ENCODE measurements around the gene PTPRT. TPM values are rescaled to one million over a fixed set of nuclear protein-coding genes. Genes with fewer than 3 reads are reported as not detected.
"Not testable (repeated sequence)": the region's sequence is repeated elsewhere in the genome, so short reads cannot be mapped to it uniquely, and the experiment has no call there.

The PTPRT gene
- total RNA-seq, 1 donor, result not detected

DNA sequence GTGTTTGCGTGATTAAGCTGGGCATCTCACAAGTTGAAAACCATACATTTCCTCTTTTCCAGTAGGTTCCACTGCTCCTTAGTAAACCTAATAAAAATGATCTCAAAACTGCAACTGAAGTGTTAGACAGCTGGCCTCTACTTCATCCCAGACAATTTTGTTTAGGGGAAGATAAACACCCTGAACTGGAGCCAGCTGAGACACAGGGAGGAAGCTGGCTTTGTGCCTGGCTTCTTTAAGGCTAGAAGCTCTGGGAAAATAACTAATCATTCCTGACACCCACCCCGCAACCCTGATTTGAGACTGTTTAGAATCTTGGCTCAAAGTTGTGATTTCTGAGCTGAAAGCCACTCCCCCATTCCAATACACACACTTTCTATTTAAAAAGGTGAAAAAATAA, 11.6 kb downstream of the PTPRT start:
- TF ChIP-seq, protein P1, sequence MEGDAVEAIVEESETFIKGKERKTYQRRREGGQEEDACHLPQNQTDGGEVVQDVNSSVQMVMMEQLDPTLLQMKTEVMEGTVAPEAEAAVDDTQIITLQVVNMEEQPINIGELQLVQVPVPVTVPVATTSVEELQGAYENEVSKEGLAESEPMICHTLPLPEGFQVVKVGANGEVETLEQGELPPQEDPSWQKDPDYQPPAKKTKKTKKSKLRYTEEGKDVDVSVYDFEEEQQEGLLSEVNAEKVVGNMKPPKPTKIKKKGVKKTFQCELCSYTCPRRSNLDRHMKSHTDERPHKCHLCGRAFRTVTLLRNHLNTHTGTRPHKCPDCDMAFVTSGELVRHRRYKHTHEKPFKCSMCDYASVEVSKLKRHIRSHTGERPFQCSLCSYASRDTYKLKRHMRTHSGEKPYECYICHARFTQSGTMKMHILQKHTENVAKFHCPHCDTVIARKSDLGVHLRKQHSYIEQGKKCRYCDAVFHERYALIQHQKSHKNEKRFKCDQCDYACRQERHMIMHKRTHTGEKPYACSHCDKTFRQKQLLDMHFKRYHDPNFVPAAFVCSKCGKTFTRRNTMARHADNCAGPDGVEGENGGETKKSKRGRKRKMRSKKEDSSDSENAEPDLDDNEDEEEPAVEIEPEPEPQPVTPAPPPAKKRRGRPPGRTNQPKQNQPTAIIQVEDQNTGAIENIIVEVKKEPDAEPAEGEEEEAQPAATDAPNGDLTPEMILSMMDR (IDR thresholded peaks at IDR 0.05; ENCODE audit: insufficient read depth, low read depth, low read length), result no peak
- DNase-seq (ENCODE audit: low read depth), result no peak
- H3K4me3 ChIP-seq (ENCODE audit: low read depth, low read length), result no peak overlapping the region

GRCh38 chr20:43176726-43177125, 13.0 kb downstream of the PTPRT start:
- no peak for DNase-seq (ENCODE audit: low read depth)
- no peak overlapping the region for H3K4me3 ChIP-seq (ENCODE audit: low read depth, low read length)
- TF ChIP-seq, protein P1 (IDR thresholded peaks at IDR 0.05; ENCODE audit: insufficient read depth, low read depth, low read length), result no peak

- H3K4me3 ChIP-seq (ENCODE audit: low read depth, low read length), result no peak overlapping the region
- TF ChIP-seq, protein P1 (IDR thresholded peaks at IDR 0.05; ENCODE audit: insufficient read depth, low read depth, low read length), result no peak
- no peak for DNase-seq (ENCODE audit: low read depth)
Measured at GRCh38 chr20:43171930-43172329, 17.8 kb downstream of the PTPRT start.

DNA sequence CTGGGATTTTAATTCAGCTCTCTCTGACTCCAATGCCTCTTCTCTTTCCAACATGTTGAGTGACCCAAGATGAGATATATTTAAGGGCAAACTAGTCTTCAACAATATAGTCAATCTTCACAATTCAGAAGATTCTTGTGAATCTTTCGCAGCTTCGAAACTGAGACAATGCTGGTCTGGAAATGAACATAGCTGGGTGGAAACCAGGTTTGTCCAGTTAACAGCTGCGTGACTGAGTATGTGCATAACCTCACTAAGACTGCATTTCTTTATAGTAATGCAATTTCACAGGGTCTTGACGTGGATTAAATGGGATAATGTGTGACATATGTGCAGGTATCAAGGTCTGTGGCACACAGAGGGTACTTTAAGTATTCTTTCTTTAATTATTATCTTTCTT, 18.9 kb downstream of the PTPRT start:
- H3K4me3 ChIP-seq (ENCODE audit: low read depth, low read length), result no peak overlapping the region
- DNase-seq (ENCODE audit: low read depth), result no peak
- TF ChIP-seq, protein P1 (IDR thresholded peaks at IDR 0.05; ENCODE audit: insufficient read depth, low read depth, low read length), result no peak

- no peak for DNase-seq (ENCODE audit: low read depth)
- TF ChIP-seq, protein P1 (IDR thresholded peaks at IDR 0.05; ENCODE audit: insufficient read depth, low read depth, low read length), result no peak
- H3K4me3 ChIP-seq (ENCODE audit: low read depth, low read length), result no peak overlapping the region
Measured at GRCh38 chr20:43167615-43168014, 22.1 kb downstream of the PTPRT start.

DNA sequence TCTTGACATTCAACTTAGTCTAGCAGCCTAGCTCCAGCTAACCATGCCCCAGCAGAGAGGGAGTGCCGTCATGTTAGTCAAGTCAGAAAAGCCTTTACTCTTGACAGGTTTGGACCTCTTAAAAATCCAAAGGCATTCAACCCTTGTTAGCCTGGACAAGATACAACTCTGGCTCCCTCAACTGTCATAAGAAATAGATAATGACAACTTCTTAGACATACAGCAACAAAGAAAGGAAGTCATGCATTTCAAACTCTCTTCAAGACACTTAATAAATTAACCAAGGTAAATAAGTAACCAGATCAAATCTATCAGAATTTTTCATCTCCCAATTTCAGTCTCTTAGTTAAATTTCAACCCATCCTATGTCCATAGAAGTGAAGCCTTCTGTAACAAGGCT, 22.7 kb downstream of the PTPRT start:
- DNase-seq (ENCODE audit: low read depth), result no peak
- H3K4me3 ChIP-seq (ENCODE audit: low read depth, low read length), result no peak overlapping the region
- TF ChIP-seq, protein P1 (IDR thresholded peaks at IDR 0.05; ENCODE audit: insufficient read depth, low read depth, low read length), result no peak

- H3K4me3 ChIP-seq (ENCODE audit: low read depth, low read length), result no peak overlapping the region
- no peak for DNase-seq (ENCODE audit: low read depth)
- TF ChIP-seq, protein P1 (IDR thresholded peaks at IDR 0.05; ENCODE audit: insufficient read depth, low read depth, low read length), result no peak
Measured at GRCh38 chr20:43165611-43166010, 24.1 kb downstream of the PTPRT start.

- not testable (repeated sequence) for DNase-seq (ENCODE audit: low read depth); H3K4me3 ChIP-seq (ENCODE audit: low read depth, low read length)
Measured at GRCh38 chr20:43164736-43165135, 25.0 kb downstream of the PTPRT start.
